Common myeloid progenitor, CD34-positive (primary cell): Measurements from ENCODE around the gene IL1RAPL2.

Experiments used
- CTCF ChIA-PET: fragments of 350-600 bp; sonication (Branson Sonifier 250); formaldehyde crosslinking; loops from one replicate; lab custom pipeline; 2021; ENCODE audit warnings: antibody characterized with exemption; lab: Charles Lee
- POLR2A ChIA-PET: fragments of 350-600 bp; sonication (Branson Sonifier 250); formaldehyde crosslinking; loops from one replicate; lab custom pipeline; 2021; ENCODE audit warnings: antibody characterized with exemption; lab: Charles Lee
- DNase-seq, 3 donors: peaks; one replicate each; pipeline versions ENCODE4 v3.0.0 to v3.0.0-alpha.2; 2013
- H3K27ac ChIP-seq, 2 experiments: 1 replicate in 1 of 2; 2 replicates in 1 of 2; pipeline ENCODE4 v1.7.0; 2013; ENCODE audit warnings: inconsistent platforms in 2 of 2, low read length in 2 of 2, mild to moderate bottlenecking in 2 of 2, low read depth in 1 of 2, moderate library complexity in 1 of 2; ENCODE audit not compliant: severe bottlenecking in 2 of 2, insufficient read depth in 1 of 2, poor library complexity in 1 of 2
- H3K27me3 ChIP-seq, 5 experiments: replicated peaks in 2 of 5; 1 replicate in 3 of 5; 2 replicates in 2 of 5; pipeline versions ENCODE4 v1.6.1 to v1.7.0; 2013; ENCODE audit warnings: low read length in 4 of 5, mild to moderate bottlenecking in 2 of 5, moderate library complexity in 2 of 5, inconsistent platforms in 1 of 5; ENCODE audit not compliant: insufficient read depth in 5 of 5, control insufficient read depth in 4 of 5
- H3K36me3 ChIP-seq, 4 experiments: 1 replicate in 2 of 4; 2 replicates in 2 of 4; pipeline versions ENCODE4 v1.6.1 to v1.7.0; 2013; ENCODE audit warnings: low read length in 3 of 4, control low read depth in 1 of 4, mild to moderate bottlenecking in 1 of 4; ENCODE audit not compliant: control insufficient read depth in 4 of 4, insufficient read depth in 4 of 4
- H3K4me1 ChIP-seq, 4 experiments: 1 replicate in 3 of 4; 2 replicates in 1 of 4; pipeline versions ENCODE4 v1.6.1 to v1.7.1; 2013; ENCODE audit warnings: low read length in 3 of 4, mild to moderate bottlenecking in 3 of 4, control low read depth in 1 of 4, inconsistent platforms in 1 of 4, moderate library complexity in 1 of 4; ENCODE audit not compliant: control insufficient read depth in 4 of 4, insufficient read depth in 4 of 4; ENCODE audit errors: control extremely low read depth in 1 of 4
- H3K4me3 ChIP-seq, 7 experiments: 1 replicate in 4 of 7; 2 replicates in 3 of 7; pipeline versions ENCODE4 v1.5.1 to v1.7.0; 2013; ENCODE audit warnings: mild to moderate bottlenecking in 7 of 7, low read length in 6 of 7, moderate library complexity in 6 of 7, inconsistent platforms in 2 of 7, low read depth in 2 of 7, control low read depth in 1 of 7; ENCODE audit not compliant: insufficient read depth in 4 of 7, control insufficient read depth in 1 of 7; ENCODE audit errors: extremely low read depth in 1 of 7
- H3K9me3 ChIP-seq, 5 experiments: 1 replicate in 4 of 5; 2 replicates in 1 of 5; pipeline versions ENCODE4 v1.6.1 to v1.7.1; 2013; ENCODE audit warnings: low read length in 4 of 5, mild to moderate bottlenecking in 2 of 5, inconsistent platforms in 1 of 5, low read depth in 1 of 5, moderate library complexity in 1 of 5; ENCODE audit not compliant: control insufficient read depth in 4 of 5, insufficient read depth in 2 of 5; ENCODE audit errors: control extremely low read depth in 1 of 5
- WGBS: methylation state at CpG from one replicate; pipeline ENCODE4 v1.1.5; 2013; ENCODE audit not compliant: insufficient coverage; 5-methylcytosine and 5-hydroxymethylcytosine counted together

The IL1RAPL2 gene

DNA sequence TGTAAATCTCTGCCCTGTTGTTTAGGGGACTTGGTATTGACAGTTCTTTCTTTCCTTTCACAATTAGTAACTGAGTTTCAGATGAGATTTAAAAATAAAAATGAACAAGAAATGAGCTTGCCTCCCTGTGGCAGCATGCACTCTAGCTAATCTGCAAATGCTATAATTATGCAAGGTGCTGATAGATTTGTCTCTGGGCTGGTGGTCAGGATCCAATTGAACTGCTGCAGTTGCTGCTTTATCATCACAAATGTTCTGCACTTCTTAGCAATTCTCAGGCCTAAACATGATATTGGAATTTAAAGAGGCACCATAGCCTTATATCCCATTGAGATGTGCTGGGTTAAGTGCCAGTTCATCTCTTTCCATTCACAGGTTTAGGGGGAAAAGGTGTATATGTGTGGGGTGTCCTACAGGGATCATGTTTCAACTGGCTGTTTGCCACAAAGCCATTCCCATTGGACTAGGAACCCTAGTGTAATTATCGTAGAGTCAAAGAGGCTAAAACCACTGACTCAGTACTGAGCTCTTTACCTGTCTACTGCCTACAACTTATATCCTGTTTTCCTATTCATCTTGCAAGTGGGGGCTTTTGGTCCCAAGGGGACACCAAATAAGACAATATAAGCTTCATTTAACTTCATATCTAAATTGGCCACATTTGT lies 914.8 kb downstream of the IL1RAPL2 start:
- Histone ChIP-seq H3K9me3 (no peaks in the 10 kb centered on the region), H3K4me1 (no peaks in the 10 kb centered on the region), H3K27ac (no peak overlapping the region), H3K4me3 (no peak overlapping the region), H3K36me3 (no peaks in the 10 kb centered on the region), H3K27me3 (no peaks in the 10 kb centered on the region)
- WGBS: 100% methylated on average over 1 of the region's 1 CpG
- POLR2A ChIA-PET: no interaction called here
- CTCF ChIA-PET: no interaction called here
- no peak for DNase-seq

DNA sequence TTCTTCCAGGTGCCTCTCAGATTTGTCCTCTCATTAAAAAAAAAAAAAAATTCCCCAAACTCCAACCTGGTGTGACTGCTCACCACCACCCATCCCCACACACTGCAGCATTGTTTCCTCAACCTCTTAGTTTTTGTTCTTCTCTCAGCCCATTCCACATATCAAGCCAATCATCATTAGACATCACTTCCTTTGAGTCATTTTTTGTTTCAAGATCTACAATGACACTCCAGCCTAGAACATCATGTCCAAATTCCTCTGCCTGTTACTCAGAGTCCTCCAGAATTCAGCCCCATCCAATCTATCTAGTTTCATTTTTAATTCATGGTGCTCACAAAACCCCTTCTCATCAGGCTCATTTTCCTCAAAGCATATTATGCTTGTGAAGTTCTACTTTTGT lies 917.0 kb downstream of the IL1RAPL2 start:
- DNase-seq: no peak
- Histone ChIP-seq H3K27me3 (no peaks in the 10 kb centered on the region), H3K36me3 (no peaks in the 10 kb centered on the region), H3K9me3 (no peaks in the 10 kb centered on the region), H3K4me1 (no peaks in the 10 kb centered on the region), H3K27ac (no peak overlapping the region), H3K4me3 (no peak overlapping the region)
- CTCF ChIA-PET: no interaction called here
- POLR2A ChIA-PET: no interaction called here

GRCh38 chrX:105488716-105489115 lies 922.7 kb downstream of the IL1RAPL2 start:
- no CpG with 5 or more reads among the region's 1 CpG for WGBS
- POLR2A ChIA-PET: no interaction called here

DNA sequence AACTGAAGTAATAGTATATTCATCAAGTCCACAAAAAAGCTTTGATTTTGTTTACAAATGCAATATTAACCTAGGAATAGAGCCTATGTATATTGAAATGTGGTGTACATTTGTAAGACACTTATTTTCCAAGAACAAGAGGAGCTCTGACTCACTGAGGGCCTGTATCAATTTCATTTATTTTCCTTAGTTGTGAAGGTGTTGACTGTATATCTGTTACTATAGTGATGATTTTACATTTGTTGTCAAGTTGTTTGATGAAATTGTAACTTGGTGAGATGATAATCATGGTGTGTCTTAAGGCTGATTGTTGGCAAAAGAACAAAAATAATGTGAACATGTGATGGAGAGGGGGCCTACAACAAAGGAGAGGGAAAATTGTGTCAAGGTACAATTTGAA lies 929.4 kb downstream of the IL1RAPL2 start:
- H3K27me3 ChIP-seq: no peaks in the 10 kb centered on the region
- H3K36me3 ChIP-seq: no peaks in the 10 kb centered on the region
- ChIA-PET POLR2A (no interaction called here), CTCF (no interaction called here)
- H3K4me1 ChIP-seq: no peaks in the 10 kb centered on the region
- H3K27ac ChIP-seq: no peak overlapping the region
- no peak overlapping the region for H3K4me3 ChIP-seq
- peaks cover 0 to 1% (median 0%) of the 10 kb centered on the region in 5 experiments for H3K9me3 ChIP-seq
- no peak for DNase-seq

More at GRCh38 chrX:105488716-105489115, 922.7 kb downstream of the IL1RAPL2 start:
- H3K9me3 ChIP-seq: peaks cover 0 to 1% (median 0%) of the 10 kb centered on the region in 5 experiments
- H3K4me3 ChIP-seq: no peak overlapping the region
- CTCF ChIA-PET: no interaction called here
- DNase-seq: no peak
- H3K27me3 ChIP-seq: no peaks in the 10 kb centered on the region
- H3K27ac ChIP-seq: no peak overlapping the region
- no peaks in the 10 kb centered on the region for H3K36me3 ChIP-seq
- H3K4me1 ChIP-seq: no peaks in the 10 kb centered on the region

- CTCF ChIA-PET: interaction anchor here (0.6 kb wide), 1 partner anchor 42 kb away, joined by 4 read pairs; no protein-coding TSS in a partner anchor
- POLR2A ChIA-PET: no interaction called here
- no peaks in the 10 kb centered on the region for H3K9me3 ChIP-seq
- 100% methylated on average over 1 of the region's 1 CpG for WGBS
- H3K27me3 ChIP-seq: no peaks in the 10 kb centered on the region
- no peaks in the 10 kb centered on the region for H3K36me3 ChIP-seq
- H3K4me3 ChIP-seq: no peak overlapping the region
- H3K27ac ChIP-seq: no peak overlapping the region
- H3K4me1 ChIP-seq: no peaks in the 10 kb centered on the region
- no peak for DNase-seq
These were observed 936.3 kb downstream of the IL1RAPL2 start for GRCh38 chrX:105502336-105502735.

DNA sequence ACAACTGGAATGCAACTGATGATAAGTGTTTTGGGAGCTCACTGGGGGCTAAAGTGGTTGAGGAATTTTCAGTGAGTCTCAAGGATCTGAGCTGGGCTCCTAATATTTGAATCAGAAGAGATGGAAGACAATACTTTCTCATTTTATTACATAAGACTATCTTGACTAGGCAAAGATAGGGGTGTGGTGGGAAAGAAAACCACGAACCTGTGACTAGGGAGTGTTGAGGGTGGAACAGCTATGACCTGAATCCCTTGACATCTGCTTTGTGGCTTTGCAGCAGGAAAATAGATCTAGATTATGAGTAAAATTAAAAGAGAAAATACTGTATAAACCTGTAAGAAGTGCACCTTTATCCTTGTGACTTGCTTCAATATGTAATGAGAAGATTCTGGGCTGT lies 949.6 kb downstream of the IL1RAPL2 start:
- Histone ChIP-seq H3K27ac (no peak overlapping the region), H3K4me3 (no peak overlapping the region), H3K36me3 (no peaks in the 10 kb centered on the region), H3K27me3 (no peaks in the 10 kb centered on the region), H3K4me1 (no peaks in the 10 kb centered on the region), H3K9me3 (no peaks in the 10 kb centered on the region)
- ChIA-PET CTCF (no interaction called here), POLR2A (no interaction called here)
- no peak for DNase-seq
- WGBS: 80% methylated on average over 1 of the region's 1 CpG

- no peak for DNase-seq
- CTCF ChIA-PET: no interaction called here
- H3K4me1 ChIP-seq: no peaks in the 10 kb centered on the region
- POLR2A ChIA-PET: no interaction called here
- H3K27me3 ChIP-seq: no peaks in the 10 kb centered on the region
- H3K36me3 ChIP-seq: no peaks in the 10 kb centered on the region
- H3K9me3 ChIP-seq: no peaks in the 10 kb centered on the region
- no peak overlapping the region for H3K27ac ChIP-seq
- no CpG with 5 or more reads among the region's 1 CpG for WGBS
- H3K4me3 ChIP-seq: no peak overlapping the region
These were observed 960.4 kb downstream of the IL1RAPL2 start for GRCh38 chrX:105526431-105526830.
